Activated CD4-positive, CD25-positive, alpha-beta regulatory T cell treated with anti-CD3 and anti-CD28 coated beads, Interleukin-2, amount 50 U/mL, for 16 hours (primary cell): ENCODE data around the gene TSSC4.

Experiments
- DNase-seq: peaks from one replicate; pipeline ENCODE4 v3.0.0-alpha.2; 2020; ENCODE audit warnings: low read depth, low spot score

TSSC4 gene

DNA sequence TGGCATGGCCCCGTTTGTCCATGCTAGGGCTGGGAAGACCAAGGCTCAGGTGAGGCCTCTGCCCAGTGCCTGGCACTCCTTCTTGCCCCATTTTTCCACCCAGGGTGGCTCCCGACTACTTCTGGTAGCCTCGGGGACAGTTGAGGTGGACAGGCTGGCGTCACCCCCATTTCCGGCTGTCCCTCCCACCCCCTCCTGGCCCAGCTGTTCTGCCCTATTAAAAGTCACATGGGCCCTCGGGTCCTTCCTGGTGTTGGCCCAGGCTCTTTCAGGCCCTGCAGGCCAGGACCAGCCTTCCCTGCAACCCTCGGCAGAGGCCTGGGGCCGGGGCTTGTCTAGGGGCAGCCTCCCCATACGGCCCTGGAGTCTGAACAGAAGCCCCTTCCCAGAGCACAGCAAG lies 14.0 kb upstream of the TSSC4 start:
- DNase-seq = no peak

- no peak for DNase-seq
Observed at GRCh38 chr11:2387266-2387987, 13.1 kb upstream of the TSSC4 start.

DNA sequence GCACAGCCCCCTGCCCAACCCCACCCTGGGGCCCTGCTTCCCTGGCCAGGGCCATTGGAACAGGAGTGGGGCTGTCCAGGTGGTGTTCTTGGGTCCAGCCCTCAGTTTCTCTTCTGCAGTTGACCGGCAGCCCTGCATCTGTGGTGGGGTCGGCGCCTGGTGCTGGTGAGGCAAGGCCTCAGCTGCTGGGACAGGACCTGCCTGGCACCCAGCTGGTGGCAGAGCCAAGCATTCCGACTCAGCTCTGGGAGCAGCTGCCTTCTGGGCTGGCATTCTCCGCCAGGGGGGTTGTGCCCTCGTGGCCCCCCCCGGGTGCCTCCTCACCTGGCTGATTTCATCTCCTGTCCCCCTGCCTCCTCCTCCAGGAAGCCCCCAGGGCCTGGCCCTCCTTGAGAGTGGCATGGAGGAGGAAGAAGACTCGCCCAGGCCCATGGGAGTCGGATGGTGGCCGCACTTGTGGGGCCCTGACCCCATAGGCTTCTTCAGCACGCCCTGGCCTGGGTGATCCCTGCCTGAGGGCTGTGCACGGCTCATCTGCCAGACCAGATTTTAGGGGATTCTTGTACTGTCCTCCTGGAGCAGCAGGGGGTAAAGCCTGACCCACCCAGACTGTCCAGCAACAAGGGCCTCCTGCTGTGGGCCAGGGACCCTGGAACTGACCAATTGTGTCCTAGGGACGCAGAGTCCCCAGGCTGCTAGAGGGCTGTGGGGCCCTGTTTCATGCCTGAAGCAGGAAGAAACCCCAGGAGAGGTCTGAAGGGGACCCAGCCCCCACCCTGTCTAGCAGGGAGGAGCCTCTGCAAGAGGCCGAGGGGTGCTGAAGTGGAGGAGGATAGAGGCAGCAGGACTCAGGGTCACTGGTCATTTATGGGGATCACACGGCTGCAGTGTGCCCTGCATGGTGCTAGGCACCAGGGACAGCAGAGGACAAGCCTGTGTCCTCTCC lies 11.8 kb upstream of the TSSC4 start:
- DNase-seq = no peak

GRCh38 chr11:2389377-2390026 lies 11.0 kb upstream of the TSSC4 start:
- no peak for DNase-seq

- DNase-seq = no peak
Observed at GRCh38 chr11:2390091-2390724, 10.3 kb upstream of the TSSC4 start.

GRCh38 chr11:2390725-2391151 lies 9.8 kb upstream of the TSSC4 start:
- DNase-seq = no peak

DNA sequence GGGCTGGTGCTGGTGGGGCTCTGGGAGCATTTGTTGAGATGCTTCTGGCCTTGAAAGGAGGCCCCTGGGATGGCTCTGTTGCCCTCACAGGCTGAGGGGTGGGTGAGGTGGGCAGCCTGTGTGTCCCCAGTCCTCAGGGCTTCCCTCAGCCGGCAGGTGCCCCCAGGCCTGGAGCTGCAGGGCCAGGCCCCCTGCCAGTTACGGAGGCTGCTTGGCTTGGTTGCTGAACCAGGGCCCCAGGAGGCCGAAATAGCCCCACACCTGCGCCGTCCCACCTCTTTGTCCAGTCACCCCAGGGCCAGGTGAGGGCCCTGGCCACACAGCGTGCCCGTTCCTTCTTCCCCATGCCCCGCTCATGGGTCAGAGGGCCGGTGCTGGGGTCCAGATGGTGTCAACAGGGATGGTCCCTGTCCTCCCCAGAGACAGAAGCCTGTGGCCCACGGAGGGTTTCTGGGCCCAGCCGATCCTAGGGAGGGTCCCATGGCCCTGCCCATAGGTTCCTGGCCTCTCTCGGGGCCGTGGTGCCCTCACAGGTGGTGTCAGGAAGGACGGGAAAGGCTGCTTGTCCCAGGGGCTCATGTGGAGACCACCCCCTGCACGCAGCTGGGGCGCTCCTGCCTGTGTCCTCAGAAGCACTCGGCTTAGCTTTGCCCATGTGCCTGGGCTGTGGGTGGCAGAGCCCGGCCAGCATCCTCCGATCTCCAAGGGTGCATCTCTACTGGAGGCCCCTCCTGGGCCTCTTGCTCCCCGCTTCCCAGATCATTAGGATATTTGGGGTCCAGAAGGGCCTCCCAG lies 9.2 kb upstream of the TSSC4 start:
- DNase-seq = no peak

GRCh38 chr11:2392241-2392959 lies 8.2 kb upstream of the TSSC4 start:
- no peak for DNase-seq

- DNase-seq = no peak
Observed at GRCh38 chr11:2393111-2393868, 7.3 kb upstream of the TSSC4 start.

GRCh38 chr11:2393941-2394817 lies 6.4 kb upstream of the TSSC4 start:
- DNase-seq = no peak

DNA sequence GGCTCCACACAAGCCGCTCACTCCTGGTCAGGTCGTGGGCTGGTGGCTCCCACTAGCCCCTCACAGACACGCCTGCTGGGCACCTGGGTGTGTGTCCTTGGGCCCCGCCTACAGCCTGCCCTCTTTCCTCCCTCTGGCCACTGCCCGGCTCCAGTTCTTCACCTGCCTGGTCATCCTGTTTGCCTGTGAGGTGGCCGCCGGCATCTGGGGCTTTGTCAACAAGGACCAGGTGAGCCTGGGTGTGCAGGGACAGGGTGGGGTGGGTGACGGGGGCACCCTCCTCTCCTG lies 5.8 kb upstream of the TSSC4 start:
- DNase-seq = no peak

DNA sequence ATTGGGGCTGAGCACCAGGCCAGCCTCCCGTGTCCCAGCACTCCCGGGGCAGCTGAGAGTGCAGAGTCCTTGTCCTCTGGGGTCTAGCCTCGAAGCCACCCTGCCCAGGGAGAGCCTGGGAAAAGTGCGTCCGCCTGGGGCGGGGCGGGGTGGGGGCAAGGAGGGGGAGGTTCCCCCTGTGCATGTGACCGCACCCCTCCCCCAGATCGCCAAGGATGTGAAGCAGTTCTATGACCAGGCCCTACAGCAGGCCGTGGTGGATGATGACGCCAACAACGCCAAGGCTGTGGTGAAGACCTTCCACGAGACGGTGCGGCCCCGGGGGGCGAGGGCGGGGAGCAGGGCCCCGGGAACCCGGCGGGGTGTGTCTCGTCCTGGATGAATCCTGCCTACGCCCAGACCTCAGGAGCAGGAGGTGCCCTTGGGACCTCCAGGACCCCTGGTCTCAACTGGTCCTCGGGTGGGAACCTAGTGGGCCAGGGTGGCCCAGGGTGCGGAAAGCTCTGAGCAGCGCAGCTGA lies 5.3 kb upstream of the TSSC4 start:
- DNase-seq = no peak

DNA sequence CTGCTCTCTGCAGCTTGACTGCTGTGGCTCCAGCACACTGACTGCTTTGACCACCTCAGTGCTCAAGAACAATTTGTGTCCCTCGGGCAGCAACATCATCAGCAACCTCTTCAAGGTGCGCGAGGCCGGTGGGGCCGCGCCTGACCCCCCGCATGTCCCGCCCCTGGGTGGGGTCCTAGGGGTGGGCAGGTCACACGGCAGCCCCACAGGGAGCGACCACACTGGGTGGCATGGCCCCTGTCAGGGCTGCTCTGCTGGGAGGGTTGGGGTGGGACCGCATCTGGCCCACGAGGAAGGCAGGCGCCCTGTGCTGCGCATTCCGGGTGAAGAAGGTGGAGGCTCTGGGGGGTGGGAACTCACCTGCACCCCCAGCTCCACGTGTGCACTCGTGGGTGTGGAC lies 4.7 kb upstream of the TSSC4 start:
- no peak for DNase-seq

- DNase-seq = no peak
Observed at GRCh38 chr11:2396471-2396870, 4.1 kb upstream of the TSSC4 start.

DNA sequence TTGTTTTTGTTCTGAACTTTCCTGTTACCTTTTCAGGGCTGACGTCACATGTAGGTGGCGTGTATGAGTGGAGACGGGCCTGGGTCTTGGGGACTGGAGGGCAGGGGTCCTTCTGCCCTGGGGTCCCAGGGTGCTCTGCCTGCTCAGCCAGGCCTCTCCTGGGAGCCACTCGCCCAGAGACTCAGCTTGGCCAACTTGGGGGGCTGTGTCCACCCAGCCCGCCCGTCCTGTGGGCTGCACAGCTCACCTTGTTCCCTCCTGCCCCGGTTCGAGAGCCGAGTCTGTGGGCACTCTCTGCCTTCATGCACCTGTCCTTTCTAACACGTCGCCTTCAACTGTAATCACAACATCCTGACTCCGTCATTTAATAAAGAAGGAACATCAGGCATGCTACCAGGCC lies 3.5 kb upstream of the TSSC4 start:
- no peak for DNase-seq

- DNase-seq = no peak
Observed at GRCh38 chr11:2398664-2399355, 1.7 kb upstream of the TSSC4 start.

GRCh38 chr11:2399488-2400068 lies 972 bp upstream of the TSSC4 start:
- DNase-seq = no peak
